Heart left ventricle (tissue), 16 donors: ENCODE data around the gene UBTFL1. TPM values are rescaled to one million over a fixed set of nuclear protein-coding genes. Genes with fewer than 3 reads are reported as not detected.

Experiments used
- ATAC-seq, 4 donors: fragments of 200-7000 bp; cut with Tn5 transposase; one replicate each; pipeline ENCODE4 v1.9.1; 2020 to 2022; ENCODE audit warnings: moderate library complexity in 4 of 4, mild to moderate bottlenecking in 3 of 4, moderate number of reproducible peaks in 1 of 4
- DNase-seq, 5 donors: peaks; one replicate each; pipeline ENCODE4 v3.0.0-alpha.2; 2020
- H3K27ac ChIP-seq, 12 donors: fragments of 200-600 bp; sonication (generic) in 4 of 12; one replicate each; pipeline versions ENCODE4 v1.5.0 to v1.8.0; 2016 to 2022; ENCODE audit warnings: mild to moderate bottlenecking in 2 of 12
- H3K27me3 ChIP-seq, 9 donors: fragments of 200-600 bp; sonication (generic) in 2 of 9; one replicate each; pipeline versions ENCODE4 v1.5.1 to v1.8.0; 2016 to 2022; ENCODE audit warnings: mild to moderate bottlenecking in 3 of 9
- H3K36me3 ChIP-seq, 9 donors: fragments of 200-600 bp; sonication (generic) in 2 of 9; one replicate each; pipeline versions ENCODE4 v1.5.0 to v1.8.0; 2018 to 2022; ENCODE audit warnings: mild to moderate bottlenecking in 2 of 9
- H3K4me1 ChIP-seq, 12 donors: fragments of 200-600 bp; sonication (generic) in 4 of 12; one replicate each; pipeline versions ENCODE4 v1.5.0 to v1.8.0; 2016 to 2022; ENCODE audit warnings: mild to moderate bottlenecking in 3 of 12
- H3K4me3 ChIP-seq, 12 donors: fragments of 200-600 bp; sonication (generic) in 4 of 12; one replicate each; pipeline versions ENCODE4 v1.5.0 to v1.8.0; 2017 to 2022; ENCODE audit warnings: mild to moderate bottlenecking in 9 of 12, moderate library complexity in 4 of 12
- H3K9me3 ChIP-seq, 12 donors: fragments of 200-600 bp; sonication (generic) in 4 of 12; one replicate each; pipeline versions ENCODE4 v1.5.0 to v1.8.0; 2016 to 2022; ENCODE audit warnings: mild to moderate bottlenecking in 1 of 12
- POLR2A ChIP-seq, 2 donors: fragments of 450-650 bp; IDR thresholded peaks; one replicate each; pipeline ENCODE4 v1.6.1; 2017; ENCODE audit warnings: antibody characterized with exemption in 2 of 2, mild to moderate bottlenecking in 2 of 2, moderate library complexity in 2 of 2
- WGBS, 4 donors: extraction: QIAGEN DNeasy Blood & Tissue Kit in 2 of 4; methylation state at CpG; one replicate each; pipeline versions ENCODE4 v1.1.5 to v1.1.7; 2013 to 2018; 5-methylcytosine and 5-hydroxymethylcytosine counted together
- intact Hi-C, 10 donors: fragments of 100-400 bp; cut with DNase I; formaldehyde crosslinking; loops; one replicate each; pipeline versions ENCODE4 v1.11.1 to v1.14.2; 2022
- polyA plus RNA-seq, 2 donors: library from polyadenylated mRNA; stranded (reverse); fragments of 200-250 nt; gene quantifications; one replicate each; pipeline ENCODE4 v1.2.3, GENCODE V29; 2013
- total RNA-seq, 9 donors: library from RNA; depleted of rRNA in 2 of 9; stranded (reverse); fragments of >200 nt in 2 of 9; fragmentation: NEBNext Ultra II Directional in 3 of 9; extraction: Animal tissue kit (Norgen Biotek cat#: 25700) in 3 of 9; gene quantifications; one replicate each; pipeline versions ENCODE4 v1.1.0 to v1.2.4, GENCODE V29; 2016 to 2023
- TF ChIP-seq, protein P1 (sequence below), 12 donors: fragments of 200-600 bp; sonication (generic) in 4 of 12; IDR thresholded peaks; one replicate each; pipeline versions ENCODE4 v1.5.0 to v1.8.0; 2018 to 2022; ENCODE audit warnings: antibody characterized with exemption in 12 of 12, mild to moderate bottlenecking in 5 of 12
- donor health status: ischemic (EF 13 %, LVEDD 7.1; RV severe dilation, severe dysfunction).
- donor health status: healthy with polysubstance abuse.
- donor health status: DM: no; HTN: yes; CAD: no.
- donor health status: DM: no; HTN: no; CAD: no.
- donor health status: ischemic (EF 25% LVEDD 6.9; RV normal size, moderate dysfunction).
- donor health status: ischemic (EF 25% LVEDD 5.7; RV mildly dilated, moderate dysfunction).
- donor health status: healthy.
- donor health status: DM: yes; HTN: yes; CAD: no.
- donor health status: ischemic (EF 35%, LVEDD 5.7; RV mildly dilated, moderate dysfunction).
- donor health status: nonischemic (EF 11% LVEDD 7.7; RV severe dilation, severe dysfunction).
- donor health status: DM: yes; HTN: yes; CAD: no.
- donor health status: PGD.
- donor health status: ischemic (EF 29% LVEDD 5.4; RV normal size, mild dysfunction).
- donor health status: nonischemic (EF 23%, LVEDD 6.1; RV moderate dilation, normal function).

UBTFL1 gene
- total and polyA plus RNA-seq, 11 donors, result not detected

GRCh38 chr11:90133560-90134477 lies 48.1 kb downstream of the UBTFL1 start:
- 28 to 33% (median 31%) methylated on average over 11 of the region's 11 CpGs for whole genome bisulfite sequencing, 4 donors
- DNase-seq, result no peak

GRCh38 chr11:90134478-90135003 lies 48.8 kb downstream of the UBTFL1 start, which contains the start of gene NAALAD2:
NAALAD2 (plus strand) TSS chr11:90134663; CDS start chr11:90134759, 96 bp downstream.
- H3K4me1 ChIP-seq, result peaks cover 0 to 15% (median 0%) of the 10 kb centered on the region in 12 donors
- H3K27ac ChIP-seq, result peak within 1 kb of the TSS in 8 of 12 donors; percentile 9 to 55 (median 32)
- peaks cover 0 to 17% (median 0%) of the 10 kb centered on the region in 9 donors for H3K27me3 ChIP-seq
- ATAC-seq (peak in 3 of 4 donors; percentile 74 to 90 (median 89)), DNase-seq (peak; percentile 22 to 73 (median 50))
- H3K4me3 ChIP-seq, result peak within 1 kb of the TSS; percentile 33 to 67 (median 59)
- TF ChIP-seq, protein P1, sequence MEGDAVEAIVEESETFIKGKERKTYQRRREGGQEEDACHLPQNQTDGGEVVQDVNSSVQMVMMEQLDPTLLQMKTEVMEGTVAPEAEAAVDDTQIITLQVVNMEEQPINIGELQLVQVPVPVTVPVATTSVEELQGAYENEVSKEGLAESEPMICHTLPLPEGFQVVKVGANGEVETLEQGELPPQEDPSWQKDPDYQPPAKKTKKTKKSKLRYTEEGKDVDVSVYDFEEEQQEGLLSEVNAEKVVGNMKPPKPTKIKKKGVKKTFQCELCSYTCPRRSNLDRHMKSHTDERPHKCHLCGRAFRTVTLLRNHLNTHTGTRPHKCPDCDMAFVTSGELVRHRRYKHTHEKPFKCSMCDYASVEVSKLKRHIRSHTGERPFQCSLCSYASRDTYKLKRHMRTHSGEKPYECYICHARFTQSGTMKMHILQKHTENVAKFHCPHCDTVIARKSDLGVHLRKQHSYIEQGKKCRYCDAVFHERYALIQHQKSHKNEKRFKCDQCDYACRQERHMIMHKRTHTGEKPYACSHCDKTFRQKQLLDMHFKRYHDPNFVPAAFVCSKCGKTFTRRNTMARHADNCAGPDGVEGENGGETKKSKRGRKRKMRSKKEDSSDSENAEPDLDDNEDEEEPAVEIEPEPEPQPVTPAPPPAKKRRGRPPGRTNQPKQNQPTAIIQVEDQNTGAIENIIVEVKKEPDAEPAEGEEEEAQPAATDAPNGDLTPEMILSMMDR (IDR thresholded peaks at IDR 0.05), result no peak
- no peak for TF ChIP-seq POLR2A (IDR thresholded peaks at IDR 0.05)
- intact Hi-C loops, result no loop called here
- H3K9me3 ChIP-seq, result no peaks in the 10 kb centered on the region
- H3K36me3 ChIP-seq, result no peaks in the 10 kb centered on the region
- WGBS, 4 donors, result 0 to 2% (median 1%) methylated on average over 20 to 25 of the region's 25 CpGs

More at GRCh38 chr11:90133560-90134477, 48.1 kb downstream of the UBTFL1 start:
- TF ChIP-seq POLR2A (IDR thresholded peaks at IDR 0.05), result no peak
- TF ChIP-seq, protein P1 (IDR thresholded peaks at IDR 0.05), result no peak
- no peaks in the 10 kb centered on the region for H3K36me3 ChIP-seq
- no peak for ATAC-seq
- H3K4me3 ChIP-seq, result peak overlapping the region; percentile 33 to 67 (median 59)
- peaks cover 0 to 17% (median 0%) of the 10 kb centered on the region in 9 donors for H3K27me3 ChIP-seq
- H3K9me3 ChIP-seq, result no peaks in the 10 kb centered on the region
- H3K27ac ChIP-seq, result peak overlapping the region in 7 of 12 donors; percentile 9 to 55 (median 34)
- intact Hi-C loops, result no loop called here
- peaks cover 0 to 15% (median 0%) of the 10 kb centered on the region in 12 donors for H3K4me1 ChIP-seq

DNA sequence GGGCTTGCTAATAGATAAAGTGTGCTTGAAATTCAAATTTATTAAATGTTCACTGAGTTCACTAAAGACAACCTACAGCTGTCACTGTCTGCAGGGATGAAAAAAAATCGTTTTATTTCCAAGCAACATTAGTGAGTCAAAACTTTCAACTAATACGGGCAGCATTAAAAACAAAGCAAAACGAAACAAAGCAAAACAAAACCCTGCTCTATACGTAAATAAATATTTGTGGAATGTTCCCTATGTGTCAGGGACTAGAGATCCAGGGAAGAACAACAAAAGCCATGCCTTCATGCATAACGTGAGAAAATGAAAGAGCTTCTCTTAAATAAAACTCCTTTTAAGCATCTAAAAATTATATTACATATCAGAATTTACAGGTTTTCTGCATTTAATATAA lies 49.3 kb downstream of the UBTFL1 start:
- intact Hi-C loops, result no loop called here
- H3K4me3 ChIP-seq, result peak overlapping the region; percentile 33 to 67 (median 59)
- H3K9me3 ChIP-seq, result no peaks in the 10 kb centered on the region
- H3K27ac ChIP-seq, result peak overlapping the region in 5 of 12 donors; percentile 14 to 55 (median 37)
- WGBS, 4 donors, result 1 to 4% (median 1%) methylated on average over 5 of the region's 5 CpGs
- peaks cover 0 to 15% (median 0%) of the 10 kb centered on the region in 12 donors for H3K4me1 ChIP-seq
- no peak for DNase-seq
- no peak for ATAC-seq
- H3K27me3 ChIP-seq, result peaks cover 0 to 17% (median 0%) of the 10 kb centered on the region in 9 donors
- no peaks in the 10 kb centered on the region for H3K36me3 ChIP-seq
- no peak for TF ChIP-seq POLR2A (IDR thresholded peaks at IDR 0.05)
- TF ChIP-seq, protein P1 (IDR thresholded peaks at IDR 0.05), result no peak

Other genes with a start within 250 kb of the UBTFL1 start
- not detected for gene TRIM64B, start 207.5 kb upstream of the UBTFL1 start, total RNA-seq
- gene TRIM64B, start 207.5 kb upstream of the UBTFL1 start, polyA plus RNA-seq, result not detected
- not detected for gene TRIM49D1, start 163.7 kb upstream of the UBTFL1 start, total RNA-seq
- not detected for gene TRIM49D1, start 163.7 kb upstream of the UBTFL1 start, polyA plus RNA-seq
- gene TRIM49D2, start 161.9 kb upstream of the UBTFL1 start, total RNA-seq, result not detected
- not detected for gene TRIM49D2, start 161.9 kb upstream of the UBTFL1 start, polyA plus RNA-seq
- not detected for gene TRIM64, start 119.9 kb upstream of the UBTFL1 start, total RNA-seq
- not detected for gene TRIM64, start 119.9 kb upstream of the UBTFL1 start, polyA plus RNA-seq
- not detected for gene TRIM49C, start 54.8 kb upstream of the UBTFL1 start, total RNA-seq
- gene TRIM49C, start 54.8 kb upstream of the UBTFL1 start, polyA plus RNA-seq, result not detected
- under 1 TPM; 0.16 to 0.76 (median 0.35) TPM for gene NAALAD2, start 48.7 kb downstream of the UBTFL1 start, total RNA-seq
- gene NAALAD2, start 48.7 kb downstream of the UBTFL1 start, polyA plus RNA-seq, result under 1 TPM; 0.33 to 0.91 TPM
- 10 to 100 TPM; 21.7 to 49.4 (median 28.5) TPM for gene CHORDC1, start 137.1 kb downstream of the UBTFL1 start, total RNA-seq
- 10 to 100 TPM; 22.2 to 55.4 TPM for gene CHORDC1, start 137.1 kb downstream of the UBTFL1 start, polyA plus RNA-seq